Cerebellar nuclear complex (tissue), 1 donor: Measurements from ENCODE around the gene PLG.
"Not testable (repeated sequence)": the region's sequence is repeated elsewhere in the genome, so short reads cannot be mapped to it uniquely, and the experiment has no call there.

Source experiments
- DNase-seq, 2 experiments: peaks; one replicate each; lab custom pipeline; 2025; lab: John Stamatoyannopoulos, UW

PLG gene

GRCh38 chr6:160701918-160702680 lies at the start of gene PLG:
Gene PLG, plus strand, starts transcription at chr6:160702244. Its CDS starts 61 bp downstream, at chr6:160702305.
- not testable (repeated sequence) for DNase-seq

GRCh38 chr6:160659562-160659961 lies 42.5 kb upstream of the PLG start:
- no peak for DNase-seq

GRCh38 chr6:160661216-160661615 lies 40.8 kb upstream of the PLG start:
- no peak for DNase-seq

GRCh38 chr6:160662429-160662828 lies 39.6 kb upstream of the PLG start:
- DNase-seq = no peak

GRCh38 chr6:160662842-160663241 lies 39.2 kb upstream of the PLG start:
- no peak for DNase-seq

- not testable (repeated sequence) for DNase-seq
Measured at GRCh38 chr6:160664198-160664597, 37.8 kb upstream of the PLG start, which contains the start of gene LPA. Gene LPA, minus strand, starts transcription at chr6:160664275. Its CDS starts 61 bp downstream, at chr6:160664214.

- no peak for DNase-seq
Measured at GRCh38 chr6:160667639-160668481, 34.2 kb upstream of the PLG start.

GRCh38 chr6:160668589-160668988 lies 33.5 kb upstream of the PLG start:
- DNase-seq = no peak

- not testable (repeated sequence) for DNase-seq
Measured at GRCh38 chr6:160676418-160676817, 25.6 kb upstream of the PLG start.

- no peak for DNase-seq
Measured at GRCh38 chr6:160678230-160678629, 23.8 kb upstream of the PLG start.

GRCh38 chr6:160678744-160679401 lies 23.2 kb upstream of the PLG start:
- no peak for DNase-seq

- no peak for DNase-seq
Measured at GRCh38 chr6:160679402-160679769, 22.7 kb upstream of the PLG start.

GRCh38 chr6:160685101-160685761 lies 16.8 kb upstream of the PLG start:
- DNase-seq = not testable (repeated sequence)

- no peak for DNase-seq
Measured at GRCh38 chr6:160685762-160686450, 16.1 kb upstream of the PLG start.

GRCh38 chr6:160690458-160690857 lies 11.6 kb upstream of the PLG start:
- DNase-seq = no peak

GRCh38 chr6:160691617-160692016 lies 10.4 kb upstream of the PLG start:
- no peak for DNase-seq

GRCh38 chr6:160692369-160692959 lies 9.6 kb upstream of the PLG start:
- DNase-seq = no peak

GRCh38 chr6:160695025-160695424 lies 7.0 kb upstream of the PLG start:
- not testable (repeated sequence) for DNase-seq

- DNase-seq = not testable (repeated sequence)
Measured at GRCh38 chr6:160695622-160696021, 6.4 kb upstream of the PLG start.

GRCh38 chr6:160696884-160697283 lies 5.2 kb upstream of the PLG start:
- not testable (repeated sequence) for DNase-seq

- no peak for DNase-seq
Measured at GRCh38 chr6:160697826-160698225, 4.2 kb upstream of the PLG start.
